Measurements from ENCODE around the gene BTD.

The BTD gene

DNA sequence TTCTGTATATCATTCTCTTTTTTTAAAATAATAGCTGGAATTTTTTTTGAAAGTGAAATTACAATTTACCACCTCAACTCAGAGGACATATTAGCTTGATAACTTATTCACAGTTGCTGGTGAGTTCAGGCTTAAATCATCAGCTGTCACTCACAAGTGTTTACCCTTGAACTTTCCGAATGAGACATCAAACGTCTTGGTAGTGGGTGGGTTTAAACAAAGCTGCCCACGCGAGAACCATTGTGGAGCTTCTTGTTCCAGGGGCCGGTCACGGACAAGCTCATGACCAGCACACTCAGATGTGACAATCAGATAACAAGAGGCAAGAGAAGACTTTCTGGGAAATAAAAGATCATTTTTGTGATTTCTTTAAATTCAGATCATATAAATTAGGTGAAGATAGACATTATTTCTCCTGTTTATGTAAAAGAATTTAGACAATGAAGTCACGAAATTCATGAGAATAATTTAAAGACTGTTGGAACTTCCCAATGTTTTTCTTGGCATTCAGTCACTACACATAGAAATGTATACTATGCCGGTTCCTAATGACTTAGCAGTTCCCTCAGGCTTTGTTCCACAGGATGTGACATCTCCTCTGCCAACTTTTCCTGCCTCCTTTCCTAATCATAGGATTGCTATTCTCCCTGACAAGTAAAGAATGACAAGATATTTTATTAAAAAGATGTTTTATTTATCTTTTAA, 29.3 kb downstream of the BTD start:
- Histone ChIP-seq H3K9me3 (ENCODE audit: control insufficient read depth, low read depth, low read length) (no peaks in the 10 kb centered on the region), H3K27me3 (ENCODE audit: control insufficient read depth, insufficient read depth, low read length) (no peaks in the 10 kb centered on the region), H3K9ac (ENCODE audit: low read length) (no peak overlapping the region), H3K4me1 (ENCODE audit: control insufficient read depth, low read depth, low read length) (peaks cover 50% of the 10 kb centered on the region), H3K4me3 (ENCODE audit: low read length) (no peak overlapping the region), H3K27ac (ENCODE audit: low read length) (no peak overlapping the region), H3K36me3 (ENCODE audit: control insufficient read depth, low read depth, low read length) (no peaks in the 10 kb centered on the region)

DNA sequence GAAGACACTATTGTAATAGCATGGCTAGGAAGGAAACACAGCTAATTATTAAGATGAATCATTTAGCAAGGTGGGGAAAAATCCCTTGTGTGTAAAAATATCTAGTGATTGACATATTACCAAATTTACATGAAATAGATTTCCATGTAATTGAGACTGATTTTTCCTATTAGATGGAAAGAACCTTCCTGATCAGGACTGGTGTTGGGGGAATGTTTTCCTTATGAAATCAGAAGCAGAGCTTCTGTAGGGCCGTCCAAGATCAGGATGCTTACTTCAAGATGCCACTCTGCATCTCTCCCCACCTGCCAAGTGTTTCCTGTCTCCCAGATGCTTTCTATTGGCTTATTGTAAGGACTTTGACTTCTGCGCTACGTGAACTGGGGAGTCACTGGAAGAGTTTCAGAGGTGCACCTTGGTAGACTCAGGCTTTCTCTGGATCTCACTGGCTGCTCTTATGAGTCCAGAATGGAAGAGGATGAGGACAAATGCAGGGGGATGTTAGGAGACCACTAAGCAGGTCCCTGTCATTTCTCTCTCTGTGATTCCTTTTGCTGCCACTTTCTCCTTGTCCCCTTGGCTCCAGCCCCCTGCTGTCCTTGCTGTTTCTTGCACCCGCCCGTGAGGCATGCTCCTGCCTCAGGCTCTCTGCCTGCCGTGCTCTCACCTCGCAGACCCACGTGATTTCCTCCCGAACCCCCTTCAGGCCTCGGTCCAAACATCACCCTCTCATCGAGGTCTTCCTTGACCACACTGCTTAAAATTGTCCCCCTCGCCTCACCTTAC, 30.1 kb downstream of the BTD start:
- Histone ChIP-seq H3K4me1 (ENCODE audit: control insufficient read depth, low read depth, low read length) (peaks cover 56% of the 10 kb centered on the region), H3K9me3 (ENCODE audit: control insufficient read depth, low read depth, low read length) (no peaks in the 10 kb centered on the region), H3K27me3 (ENCODE audit: control insufficient read depth, insufficient read depth, low read length) (no peaks in the 10 kb centered on the region), H3K27ac (ENCODE audit: low read length) (no peak overlapping the region), H3K4me3 (ENCODE audit: low read length) (no peak overlapping the region), H3K9ac (ENCODE audit: low read length) (no peak overlapping the region), H3K36me3 (ENCODE audit: control insufficient read depth, low read depth, low read length) (no peaks in the 10 kb centered on the region)

DNA sequence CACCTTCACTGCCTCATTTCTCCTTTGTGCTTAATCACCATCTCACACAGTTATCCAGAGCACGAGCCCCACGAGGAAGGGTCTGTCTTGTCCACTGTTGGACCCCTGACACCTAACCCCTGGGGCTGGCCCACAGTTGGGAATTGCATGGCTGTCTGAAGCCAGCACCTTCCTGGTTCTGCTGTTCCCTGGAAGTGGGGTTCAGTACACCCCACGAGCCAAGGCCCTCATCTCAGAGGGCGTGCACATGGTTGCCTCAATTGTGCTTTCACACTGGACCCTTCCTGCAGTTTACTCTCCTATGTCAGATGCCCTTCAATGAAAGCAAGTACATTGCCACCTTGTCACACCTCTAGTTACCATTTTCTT, 30.7 kb downstream of the BTD start:
- no peaks in the 10 kb centered on the region for H3K27me3 ChIP-seq (ENCODE audit: control insufficient read depth, insufficient read depth, low read length)
- H3K4me3 ChIP-seq (ENCODE audit: low read length) = no peak overlapping the region
- H3K9ac ChIP-seq (ENCODE audit: low read length) = no peak overlapping the region
- H3K36me3 ChIP-seq (ENCODE audit: control insufficient read depth, low read depth, low read length) = no peaks in the 10 kb centered on the region
- no peaks in the 10 kb centered on the region for H3K9me3 ChIP-seq (ENCODE audit: control insufficient read depth, low read depth, low read length)
- H3K4me1 ChIP-seq (ENCODE audit: control insufficient read depth, low read depth, low read length) = peaks cover 56% of the 10 kb centered on the region
- no peak overlapping the region for H3K27ac ChIP-seq (ENCODE audit: low read length)

DNA sequence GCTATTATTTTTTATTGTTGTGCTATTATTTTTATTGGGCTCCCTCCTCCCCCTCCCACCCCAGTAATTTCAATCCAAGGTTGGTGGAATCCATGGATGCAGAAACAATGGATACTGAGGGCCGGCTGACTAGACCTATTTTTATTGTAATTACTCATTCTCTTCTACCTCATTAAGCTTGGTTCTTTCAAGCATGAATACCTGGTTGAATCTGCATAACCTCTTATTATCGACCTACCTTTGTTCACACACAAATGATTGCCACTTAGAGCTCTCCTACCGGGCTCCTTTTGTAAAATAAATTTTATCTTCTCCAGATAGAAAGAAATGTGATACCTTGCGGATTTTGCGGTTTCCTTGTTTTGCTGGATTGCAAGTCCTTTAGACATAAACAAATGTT, 31.6 kb downstream of the BTD start:
- Histone ChIP-seq H3K27me3 (ENCODE audit: control insufficient read depth, insufficient read depth, low read length) (no peaks in the 10 kb centered on the region), H3K9ac (ENCODE audit: low read length) (no peak overlapping the region), H3K4me1 (ENCODE audit: control insufficient read depth, low read depth, low read length) (peaks cover 56% of the 10 kb centered on the region), H3K9me3 (ENCODE audit: control insufficient read depth, low read depth, low read length) (no peaks in the 10 kb centered on the region), H3K27ac (ENCODE audit: low read length) (no peak overlapping the region), H3K4me3 (ENCODE audit: low read length) (peak overlapping the region; percentile 30), H3K36me3 (ENCODE audit: control insufficient read depth, low read depth, low read length) (no peaks in the 10 kb centered on the region)

DNA sequence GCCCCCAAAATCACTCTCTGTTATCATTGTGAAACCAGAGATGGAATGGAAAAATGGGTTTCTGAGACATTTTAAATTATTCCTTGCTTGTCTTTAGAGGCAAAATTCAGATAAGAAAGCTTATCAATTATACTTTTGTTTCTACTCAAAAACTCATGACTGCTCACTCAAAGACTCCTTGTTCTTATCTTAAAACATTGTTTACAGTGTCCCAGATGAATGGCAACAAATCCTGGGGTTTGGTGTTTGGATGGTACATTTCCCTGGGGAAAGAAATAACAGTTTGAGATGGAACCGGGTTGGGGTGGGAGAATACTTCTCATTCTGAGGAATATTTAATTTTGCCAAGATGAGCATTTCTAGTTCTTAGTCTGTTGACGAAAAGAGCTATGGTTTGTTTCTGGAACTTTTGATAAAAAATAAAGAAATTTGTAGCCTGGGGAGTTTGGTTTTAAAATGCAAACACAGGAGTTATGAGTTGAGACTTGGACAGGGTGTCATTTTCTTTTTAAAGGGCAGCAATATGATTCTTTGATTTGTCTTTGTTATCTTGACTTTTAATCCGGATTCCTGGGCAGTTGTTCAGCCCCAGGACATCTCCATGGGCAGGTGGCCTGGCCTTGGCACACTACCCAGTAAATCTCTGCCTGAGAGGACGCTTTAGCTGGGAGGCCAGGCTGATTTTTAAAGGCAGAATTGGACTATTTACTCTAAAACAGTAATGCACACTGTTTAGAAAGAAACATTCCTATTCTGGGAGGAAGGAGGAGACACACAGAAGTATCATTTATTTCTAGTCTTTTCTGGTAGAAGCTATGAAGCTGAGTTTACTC, 32.4 kb downstream of the BTD start:
- Histone ChIP-seq H3K27me3 (ENCODE audit: control insufficient read depth, insufficient read depth, low read length) (no peaks in the 10 kb centered on the region), H3K9ac (ENCODE audit: low read length) (no peak overlapping the region), H3K36me3 (ENCODE audit: control insufficient read depth, low read depth, low read length) (no peaks in the 10 kb centered on the region), H3K4me3 (ENCODE audit: low read length) (peak overlapping the region; percentile 30), H3K27ac (ENCODE audit: low read length) (no peak overlapping the region), H3K9me3 (ENCODE audit: control insufficient read depth, low read depth, low read length) (no peaks in the 10 kb centered on the region), H3K4me1 (ENCODE audit: control insufficient read depth, low read depth, low read length) (peaks cover 56% of the 10 kb centered on the region)

DNA sequence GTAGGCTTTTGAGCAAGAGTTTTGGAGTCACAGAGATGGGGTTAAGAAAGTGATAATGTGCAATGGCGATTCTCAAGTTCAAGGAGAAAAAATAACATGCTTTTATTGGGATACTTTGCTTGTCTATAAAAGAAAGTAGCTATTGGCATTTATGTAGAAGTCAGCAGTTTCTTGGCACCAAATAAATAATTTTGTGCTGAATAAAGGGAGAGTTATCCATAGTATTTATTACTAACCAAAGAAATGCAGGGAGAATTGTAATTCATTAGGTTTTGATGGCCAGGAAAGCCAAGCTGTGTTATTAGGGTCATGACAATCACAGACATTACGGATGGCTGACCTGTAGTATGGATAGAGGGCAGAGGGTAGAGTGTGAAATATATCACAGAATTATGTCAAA, 33.1 kb downstream of the BTD start:
- H3K27ac ChIP-seq (ENCODE audit: low read length) = no peak overlapping the region
- H3K27me3 ChIP-seq (ENCODE audit: control insufficient read depth, insufficient read depth, low read length) = no peaks in the 10 kb centered on the region
- no peak overlapping the region for H3K9ac ChIP-seq (ENCODE audit: low read length)
- no peaks in the 10 kb centered on the region for H3K9me3 ChIP-seq (ENCODE audit: control insufficient read depth, low read depth, low read length)
- H3K4me1 ChIP-seq (ENCODE audit: control insufficient read depth, low read depth, low read length) = peaks cover 56% of the 10 kb centered on the region
- no peak overlapping the region for H3K4me3 ChIP-seq (ENCODE audit: low read length)
- no peaks in the 10 kb centered on the region for H3K36me3 ChIP-seq (ENCODE audit: control insufficient read depth, low read depth, low read length)

DNA sequence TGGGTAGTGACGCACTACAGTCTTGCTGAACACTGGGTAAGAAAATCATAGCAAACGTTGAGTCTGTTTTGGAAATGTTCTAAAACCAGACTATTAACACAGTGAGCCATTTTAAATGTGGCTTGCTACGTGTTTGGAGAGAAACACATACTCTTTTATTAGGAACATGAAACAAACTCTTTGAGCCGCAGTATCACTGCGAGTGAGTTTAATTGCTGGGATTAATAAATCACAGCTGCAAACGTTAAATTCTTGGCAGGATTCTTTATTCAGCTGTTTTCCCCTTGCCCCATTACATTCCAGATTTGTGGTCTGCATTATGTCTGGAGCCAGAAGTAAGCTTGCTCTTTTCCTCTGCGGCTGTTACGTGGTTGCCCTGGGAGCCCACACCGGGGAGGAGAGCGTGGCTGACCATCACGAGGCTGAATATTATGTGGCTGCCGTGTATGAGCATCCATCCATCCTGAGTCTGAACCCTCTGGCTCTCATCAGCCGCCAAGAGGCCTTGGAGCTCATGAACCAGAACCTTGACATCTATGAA, 33.6 kb downstream of the BTD start:
- H3K4me1 ChIP-seq (ENCODE audit: control insufficient read depth, low read depth, low read length) = peaks cover 56% of the 10 kb centered on the region
- H3K27me3 ChIP-seq (ENCODE audit: control insufficient read depth, insufficient read depth, low read length) = no peaks in the 10 kb centered on the region
- no peak overlapping the region for H3K27ac ChIP-seq (ENCODE audit: low read length)
- no peak overlapping the region for H3K4me3 ChIP-seq (ENCODE audit: low read length)
- no peak overlapping the region for H3K9ac ChIP-seq (ENCODE audit: low read length)
- H3K36me3 ChIP-seq (ENCODE audit: control insufficient read depth, low read depth, low read length) = no peaks in the 10 kb centered on the region
- H3K9me3 ChIP-seq (ENCODE audit: control insufficient read depth, low read depth, low read length) = no peaks in the 10 kb centered on the region

DNA sequence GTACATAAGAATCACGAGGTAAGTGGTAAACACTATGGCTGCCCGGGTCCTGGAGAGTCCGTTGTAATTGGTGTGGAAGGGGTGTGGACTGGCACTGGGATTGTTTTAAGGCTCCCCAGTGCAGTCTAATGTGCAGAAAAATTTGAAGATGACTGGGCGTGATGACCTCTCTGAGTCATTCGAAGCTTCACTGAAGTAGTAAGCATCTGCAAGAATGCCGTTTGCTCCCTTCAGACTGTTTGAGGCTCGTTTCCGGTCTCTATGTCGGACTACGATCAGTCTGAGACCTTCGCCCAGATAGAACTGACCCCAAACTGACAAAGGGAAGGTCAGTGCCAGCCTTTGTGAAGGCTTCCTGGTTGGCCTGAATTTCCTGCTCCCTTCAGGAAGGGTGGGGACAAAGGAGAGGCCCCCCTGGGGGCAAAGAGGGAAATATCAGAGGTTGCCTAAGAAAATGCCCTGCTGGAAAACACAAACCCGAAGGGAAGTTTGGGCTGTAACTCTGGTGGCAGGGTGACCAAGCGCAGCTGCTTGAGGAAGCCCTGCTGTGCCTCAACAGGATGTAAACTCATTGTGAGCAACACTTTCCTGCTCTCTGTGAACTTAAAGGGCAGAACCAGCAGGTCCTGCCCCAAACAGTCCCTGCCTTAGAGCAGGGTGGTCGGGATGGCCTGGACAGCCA, 34.6 kb downstream of the BTD start:
- H3K9ac ChIP-seq (ENCODE audit: low read length) = no peak overlapping the region
- no peak overlapping the region for H3K27ac ChIP-seq (ENCODE audit: low read length)
- H3K27me3 ChIP-seq (ENCODE audit: control insufficient read depth, insufficient read depth, low read length) = no peaks in the 10 kb centered on the region
- H3K4me1 ChIP-seq (ENCODE audit: control insufficient read depth, low read depth, low read length) = peaks cover 47% of the 10 kb centered on the region
- H3K4me3 ChIP-seq (ENCODE audit: low read length) = no peak overlapping the region
- no peaks in the 10 kb centered on the region for H3K36me3 ChIP-seq (ENCODE audit: control insufficient read depth, low read depth, low read length)
- H3K9me3 ChIP-seq (ENCODE audit: control insufficient read depth, low read depth, low read length) = no peaks in the 10 kb centered on the region

DNA sequence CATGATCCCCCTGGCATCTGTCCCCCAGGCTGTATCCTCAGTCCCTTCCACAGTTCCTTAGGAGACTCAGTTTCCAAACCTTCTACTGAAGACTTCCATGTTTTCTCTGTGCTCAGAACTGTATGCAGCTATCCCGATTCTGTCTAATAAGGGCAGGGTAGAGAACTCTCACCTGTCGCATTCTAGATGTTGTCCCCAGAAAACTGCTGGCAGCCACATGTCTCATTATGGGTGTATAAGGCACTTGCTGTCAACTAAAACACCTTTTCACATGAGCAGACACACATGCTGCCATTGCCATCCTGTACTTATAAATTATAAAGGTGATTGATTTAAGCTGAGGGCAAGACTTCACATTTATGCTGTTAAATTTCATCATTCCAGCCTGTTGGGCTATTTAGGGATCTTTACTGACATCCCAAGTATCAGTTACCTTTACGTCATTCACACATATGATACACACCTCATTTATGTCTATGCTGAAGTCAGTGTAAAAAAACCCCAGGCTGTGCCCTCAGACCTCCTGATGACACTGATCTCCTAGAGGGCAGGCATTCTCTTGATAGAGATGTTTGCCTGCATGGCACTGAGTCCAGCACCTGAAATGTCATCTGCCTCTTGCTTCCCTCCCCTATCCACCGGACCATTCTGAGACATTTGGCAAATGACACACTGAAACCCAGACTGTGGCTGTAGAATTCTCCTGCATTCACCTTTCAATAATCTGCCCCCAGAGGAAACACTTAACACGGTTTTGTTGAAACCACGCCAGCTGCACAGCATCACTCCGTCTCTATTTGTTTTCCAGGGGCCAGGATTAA, 35.8 kb downstream of the BTD start:
- no peaks in the 10 kb centered on the region for H3K36me3 ChIP-seq (ENCODE audit: control insufficient read depth, low read depth, low read length)
- H3K9me3 ChIP-seq (ENCODE audit: control insufficient read depth, low read depth, low read length) = no peaks in the 10 kb centered on the region
- H3K27ac ChIP-seq (ENCODE audit: low read length) = no peak overlapping the region
- no peak overlapping the region for H3K9ac ChIP-seq (ENCODE audit: low read length)
- no peak overlapping the region for H3K4me3 ChIP-seq (ENCODE audit: low read length)
- no peaks in the 10 kb centered on the region for H3K27me3 ChIP-seq (ENCODE audit: control insufficient read depth, insufficient read depth, low read length)
- peaks cover 36% of the 10 kb centered on the region for H3K4me1 ChIP-seq (ENCODE audit: control insufficient read depth, low read depth, low read length)

DNA sequence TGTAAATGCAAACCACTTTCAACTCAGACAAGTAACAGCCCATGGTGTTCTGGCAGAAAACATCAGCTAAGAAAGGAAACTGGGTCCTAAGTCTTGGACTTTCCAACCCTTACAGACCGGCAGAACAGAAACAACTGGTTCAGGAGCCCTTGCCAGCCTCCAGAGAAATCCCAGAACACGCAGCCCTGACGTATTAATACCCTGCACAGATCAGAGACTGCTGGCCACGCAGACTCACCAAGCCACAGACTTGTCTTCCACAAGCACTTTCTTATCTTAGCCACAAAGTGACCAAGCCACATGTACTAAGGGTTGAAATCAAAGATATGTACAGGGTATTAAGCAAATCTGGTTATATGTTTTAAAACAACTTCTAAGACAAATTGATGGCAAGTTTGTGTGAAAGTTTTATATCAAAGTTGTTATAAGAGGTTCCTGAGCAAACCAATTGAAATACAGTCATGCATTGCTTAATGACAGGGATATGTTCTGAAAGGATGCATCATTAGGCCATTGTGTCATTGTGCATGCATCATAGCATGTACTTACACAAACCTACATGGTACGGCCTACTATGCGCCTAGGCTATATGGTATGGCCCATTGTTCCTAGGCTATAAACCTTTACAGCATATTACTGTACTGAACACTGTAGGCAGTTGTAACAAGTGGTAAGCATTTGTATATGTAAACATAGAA, 36.8 kb downstream of the BTD start:
- Histone ChIP-seq H3K27ac (ENCODE audit: low read length) (no peak overlapping the region), H3K9me3 (ENCODE audit: control insufficient read depth, low read depth, low read length) (no peaks in the 10 kb centered on the region), H3K4me3 (ENCODE audit: low read length) (no peak overlapping the region), H3K36me3 (ENCODE audit: control insufficient read depth, low read depth, low read length) (no peaks in the 10 kb centered on the region), H3K9ac (ENCODE audit: low read length) (no peak overlapping the region), H3K27me3 (ENCODE audit: control insufficient read depth, insufficient read depth, low read length) (no peaks in the 10 kb centered on the region), H3K4me1 (ENCODE audit: control insufficient read depth, low read depth, low read length) (peaks cover 29% of the 10 kb centered on the region)
